Fibroblast of villous mesenchyme (primary cell): Measurements from ENCODE around the gene CLASP1. TPM values are rescaled to one million over a fixed set of nuclear protein-coding genes. Genes with fewer than 3 reads are reported as not detected.

Experiments used
- DNase-seq: peaks from one replicate; pipeline ENCODE4 v3.0.0-alpha.2; 2010; ENCODE audit warnings: low read depth
- H3K4me3 ChIP-seq: 2 replicates; pipeline ENCODE4 v1.5.1; 2011; ENCODE audit warnings: low read depth, mild to moderate bottlenecking, low read length
- total RNA-seq: library from RNA; depleted of rRNA; stranded (reverse); fragments of >200 nt; gene quantifications from 2 replicates; pipeline ENCODE4 v1.2.3, GENCODE V29; 2012
- TF ChIP-seq, protein P1 (sequence below): IDR thresholded peaks from 2 replicates; pipeline ENCODE4 v1.5.1; 2012; ENCODE audit warnings: low read depth, mild to moderate bottlenecking, low read length; ENCODE audit not compliant: insufficient read depth

The CLASP1 gene
- total RNA-seq, 1 donor: 58.3 TPM

DNA sequence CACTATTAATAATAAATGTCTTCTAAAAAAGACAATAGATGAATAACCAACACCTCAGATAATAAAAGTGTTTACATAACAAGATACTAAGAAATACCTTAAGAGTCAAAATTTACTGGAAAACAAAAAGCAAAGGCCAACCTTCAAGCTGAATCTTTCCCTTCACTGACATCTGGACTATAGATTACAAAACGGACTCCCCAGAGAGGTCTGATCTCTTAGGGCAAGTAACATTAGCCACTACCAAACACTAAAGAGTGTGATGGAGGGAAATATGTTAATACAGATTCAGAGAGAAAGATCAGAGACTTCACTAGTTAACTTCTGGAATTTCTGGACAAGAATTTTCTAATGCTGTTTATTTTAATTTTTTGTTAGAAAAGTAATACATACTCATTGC is 13.9 kb downstream of the CLASP1 start:
- TF ChIP-seq, protein P1, sequence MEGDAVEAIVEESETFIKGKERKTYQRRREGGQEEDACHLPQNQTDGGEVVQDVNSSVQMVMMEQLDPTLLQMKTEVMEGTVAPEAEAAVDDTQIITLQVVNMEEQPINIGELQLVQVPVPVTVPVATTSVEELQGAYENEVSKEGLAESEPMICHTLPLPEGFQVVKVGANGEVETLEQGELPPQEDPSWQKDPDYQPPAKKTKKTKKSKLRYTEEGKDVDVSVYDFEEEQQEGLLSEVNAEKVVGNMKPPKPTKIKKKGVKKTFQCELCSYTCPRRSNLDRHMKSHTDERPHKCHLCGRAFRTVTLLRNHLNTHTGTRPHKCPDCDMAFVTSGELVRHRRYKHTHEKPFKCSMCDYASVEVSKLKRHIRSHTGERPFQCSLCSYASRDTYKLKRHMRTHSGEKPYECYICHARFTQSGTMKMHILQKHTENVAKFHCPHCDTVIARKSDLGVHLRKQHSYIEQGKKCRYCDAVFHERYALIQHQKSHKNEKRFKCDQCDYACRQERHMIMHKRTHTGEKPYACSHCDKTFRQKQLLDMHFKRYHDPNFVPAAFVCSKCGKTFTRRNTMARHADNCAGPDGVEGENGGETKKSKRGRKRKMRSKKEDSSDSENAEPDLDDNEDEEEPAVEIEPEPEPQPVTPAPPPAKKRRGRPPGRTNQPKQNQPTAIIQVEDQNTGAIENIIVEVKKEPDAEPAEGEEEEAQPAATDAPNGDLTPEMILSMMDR: no peak
- DNase-seq: peak; percentile 27
- H3K4me3 ChIP-seq: no peak overlapping the region

GRCh38 chr2:121634354-121635307 is 14.6 kb downstream of the CLASP1 start:
- DNase-seq: peak; percentile 12
- H3K4me3 ChIP-seq: no peak overlapping the region
- TF ChIP-seq, protein P1: no peak

GRCh38 chr2:121633463-121633862 is 15.8 kb downstream of the CLASP1 start:
- no peak overlapping the region for H3K4me3 ChIP-seq
- no peak for DNase-seq
- TF ChIP-seq, protein P1: no peak

- no peak overlapping the region for H3K4me3 ChIP-seq
- DNase-seq: no peak
- TF ChIP-seq, protein P1: no peak
Measured at GRCh38 chr2:121627525-121628050, 21.7 kb downstream of the CLASP1 start.

DNA sequence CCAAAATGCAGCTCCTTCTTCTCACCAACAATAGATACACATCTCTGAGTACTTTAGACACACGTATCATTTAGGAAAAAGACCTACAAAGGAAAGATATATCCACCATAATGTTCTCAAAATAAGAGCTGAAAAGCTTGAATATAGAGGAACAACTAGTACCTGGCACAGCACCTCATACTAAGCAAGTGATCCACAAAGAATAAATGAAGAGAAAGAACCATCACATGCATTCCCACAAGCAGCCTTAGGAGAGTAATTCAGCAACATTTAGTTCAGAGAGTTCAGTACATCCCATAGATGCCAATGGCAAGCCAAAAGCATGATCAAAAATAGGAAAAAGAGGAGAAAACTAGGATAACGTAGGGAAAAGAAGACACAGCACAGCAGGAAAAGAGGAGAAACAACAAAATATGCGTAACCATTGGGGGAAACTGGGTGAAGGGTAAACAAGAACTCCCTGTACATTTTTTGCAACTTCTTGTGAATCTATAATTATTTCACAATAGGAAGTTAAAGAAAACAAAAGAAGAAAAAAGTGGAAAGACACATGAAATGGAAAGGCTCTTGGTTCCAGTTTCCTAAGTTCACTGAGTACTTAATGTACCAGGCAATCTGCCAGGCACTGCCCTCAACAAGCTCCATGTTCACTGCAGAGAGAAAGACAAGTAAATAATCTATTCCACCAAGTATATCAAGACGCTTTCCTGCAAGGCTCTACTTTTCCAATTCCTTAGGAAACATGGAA is 22.3 kb downstream of the CLASP1 start:
- TF ChIP-seq, protein P1: no peak
- peak; percentile 78 for DNase-seq
- H3K4me3 ChIP-seq: no peak overlapping the region

DNA sequence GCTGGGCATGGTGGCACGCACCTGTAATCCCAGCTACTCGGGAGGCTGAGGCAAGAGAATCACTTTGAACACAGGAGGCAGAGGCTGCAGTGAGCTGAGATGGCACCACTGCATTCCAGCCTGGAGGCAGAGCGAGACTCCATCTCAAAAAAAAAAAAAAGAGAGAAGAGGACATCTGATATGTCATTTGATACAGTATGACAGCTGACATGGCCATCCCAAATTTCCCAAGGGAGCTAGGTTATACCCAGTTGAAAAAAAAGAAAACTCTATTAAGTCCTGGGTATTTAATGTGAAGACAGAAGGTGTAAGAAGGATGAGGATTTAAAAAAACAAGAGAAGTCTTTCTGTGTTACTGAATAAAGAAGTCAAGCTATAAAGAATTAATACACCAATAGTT is 23.3 kb downstream of the CLASP1 start:
- TF ChIP-seq, protein P1: no peak
- H3K4me3 ChIP-seq: no peak overlapping the region
- DNase-seq: no peak
